HG03159 (cell line): ENCODE data around the gene SV2C.
"Not testable (repeated sequence)": the region's sequence is repeated elsewhere in the genome, so short reads cannot be mapped to it uniquely, and the experiment has no call there.

Experiments
- ATAC-seq: cut with Tn5 transposase; IDR thresholded peaks from one replicate; pipeline ENCODE4 v1.9.1; 2021; ENCODE audit warnings: mild to moderate bottlenecking, moderate library complexity; ENCODE audit not compliant: unreplicated experiment

The SV2C gene

GRCh38 chr5:76242155-76242554, 159.0 kb downstream of the SV2C start:
- not testable (repeated sequence) for ATAC-seq

- ATAC-seq: no peak
Measured at GRCh38 chr5:76245590-76245989, 162.4 kb downstream of the SV2C start.

DNA sequence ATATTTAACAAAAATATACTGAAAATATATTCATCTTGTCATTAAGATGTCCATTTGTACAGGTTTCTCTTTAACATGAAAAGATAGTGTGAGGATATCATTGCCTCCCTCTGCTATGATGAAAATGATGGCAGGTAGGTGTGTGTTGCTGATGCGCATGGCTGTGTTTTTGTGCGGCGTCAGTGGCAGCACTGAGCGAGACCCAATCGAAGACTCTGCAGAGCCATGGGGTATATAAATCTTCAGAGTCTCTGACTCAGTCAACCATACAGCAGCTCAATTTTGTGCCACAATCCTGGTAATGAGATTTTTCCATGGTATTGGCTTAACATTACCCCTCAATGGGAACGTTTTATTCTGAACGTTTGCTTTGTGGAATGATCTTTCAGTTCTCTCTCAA, 166.4 kb downstream of the SV2C start:
- ATAC-seq: no peak

- no peak for ATAC-seq
Measured at GRCh38 chr5:76250463-76250862, 167.3 kb downstream of the SV2C start.

GRCh38 chr5:76251656-76252055, 168.5 kb downstream of the SV2C start:
- ATAC-seq: no peak

DNA sequence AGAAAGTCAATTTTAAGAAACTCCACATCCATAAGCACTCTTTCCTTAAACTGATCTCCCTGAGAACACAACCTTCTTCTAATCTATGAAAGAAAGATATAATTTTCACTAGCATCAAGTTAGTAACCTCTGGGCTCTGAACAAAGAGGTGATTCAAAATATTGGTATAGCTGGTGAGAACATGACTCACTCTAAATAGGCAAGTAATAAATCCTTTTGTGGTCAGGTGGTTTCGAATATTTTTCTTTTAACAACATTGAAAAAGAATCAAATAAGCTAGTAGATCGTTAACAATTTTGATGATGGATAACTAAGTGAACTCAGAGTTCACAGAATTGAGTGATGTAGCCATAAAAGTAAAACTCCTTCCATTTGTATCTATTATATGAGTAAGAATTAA, 169.3 kb downstream of the SV2C start:
- ATAC-seq: no peak

DNA sequence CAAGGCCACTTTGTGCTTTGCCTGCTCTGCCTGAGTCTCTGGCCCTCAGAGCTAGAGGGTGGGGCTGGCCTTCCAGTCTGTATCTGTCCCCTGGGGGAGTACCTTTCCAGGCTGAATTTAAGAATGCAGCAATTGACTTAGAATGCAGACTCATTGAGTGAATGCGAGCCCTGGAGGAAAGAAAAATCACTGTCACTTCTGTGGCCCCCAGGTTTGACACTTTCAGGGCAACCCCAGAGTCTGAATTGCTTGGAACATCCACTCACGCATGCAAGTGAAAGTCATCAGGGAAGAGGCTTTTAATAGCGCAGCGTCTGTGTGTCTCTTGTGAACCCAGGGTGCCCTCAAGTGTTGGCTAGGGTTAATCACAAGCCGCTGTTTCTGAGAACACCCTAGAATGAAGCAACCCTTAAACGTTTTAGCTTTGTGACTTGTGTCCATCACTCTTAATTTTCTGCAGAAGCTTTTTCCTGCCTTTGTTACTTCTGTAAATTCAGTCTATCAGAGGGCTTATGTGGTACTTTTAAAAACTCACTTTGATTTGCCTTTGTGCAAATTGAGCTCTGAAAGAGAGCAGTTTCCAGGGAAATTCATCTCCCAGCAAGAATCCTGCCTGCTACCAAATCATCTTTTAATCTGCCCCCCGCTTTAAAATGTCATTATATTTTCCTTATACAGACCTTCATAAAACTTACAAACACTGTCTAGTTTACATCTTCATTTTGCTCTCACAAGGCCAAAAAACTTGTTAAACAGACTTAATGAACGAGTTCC, 173.1 kb downstream of the SV2C start:
- ATAC-seq: peak; percentile 66

DNA sequence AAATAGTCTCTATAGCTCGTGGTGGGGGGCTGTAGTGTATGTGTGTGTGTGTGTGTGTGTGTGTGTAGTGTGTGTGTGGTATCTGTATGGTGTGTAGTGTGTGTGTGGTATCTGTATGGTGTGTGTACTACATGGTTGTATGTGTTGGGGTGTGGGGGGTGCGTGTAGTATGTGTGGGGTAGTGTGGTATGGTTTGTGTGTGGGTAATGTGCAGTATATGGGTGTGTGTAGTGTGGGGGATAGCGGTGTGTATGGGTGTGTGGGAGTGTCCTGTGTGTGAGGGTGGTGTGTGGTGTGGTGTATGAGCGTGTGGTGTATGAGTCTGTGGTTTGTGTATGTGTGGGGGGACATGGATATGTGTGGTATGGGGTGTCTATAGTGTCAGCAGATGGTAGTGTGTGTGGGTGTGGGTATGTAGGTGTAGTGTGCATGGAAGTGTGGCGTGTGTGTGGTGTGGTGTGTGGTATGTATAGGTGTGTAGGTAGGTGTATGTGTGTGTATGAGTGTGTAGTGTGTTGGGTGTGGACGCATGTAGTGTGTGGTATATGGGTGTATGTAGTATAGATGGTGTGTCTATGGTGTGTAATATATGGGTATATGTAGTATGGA, 174.1 kb downstream of the SV2C start:
- ATAC-seq: no peak

GRCh38 chr5:76257897-76258296, 174.7 kb downstream of the SV2C start:
- ATAC-seq: no peak

DNA sequence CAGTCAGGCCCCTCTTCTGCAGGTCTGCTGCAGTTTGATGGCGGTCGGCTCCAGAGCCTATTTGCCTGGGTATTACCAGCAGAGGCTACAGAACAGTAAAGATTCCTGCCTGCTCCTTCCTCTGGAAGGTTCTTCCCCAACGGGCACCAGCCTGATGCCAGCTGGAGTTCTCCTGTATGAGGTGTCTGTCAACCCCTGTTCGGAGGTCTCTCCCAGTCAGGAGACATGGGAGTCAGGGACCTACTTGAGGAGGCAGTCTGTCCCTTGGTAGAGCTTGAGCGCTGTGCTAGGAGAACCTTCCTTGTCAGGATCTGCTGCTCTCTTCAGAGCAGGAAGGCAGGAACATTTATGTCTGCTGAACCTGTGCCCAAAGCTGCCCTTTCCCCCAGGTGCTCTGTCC, 181.5 kb downstream of the SV2C start:
- no peak for ATAC-seq

DNA sequence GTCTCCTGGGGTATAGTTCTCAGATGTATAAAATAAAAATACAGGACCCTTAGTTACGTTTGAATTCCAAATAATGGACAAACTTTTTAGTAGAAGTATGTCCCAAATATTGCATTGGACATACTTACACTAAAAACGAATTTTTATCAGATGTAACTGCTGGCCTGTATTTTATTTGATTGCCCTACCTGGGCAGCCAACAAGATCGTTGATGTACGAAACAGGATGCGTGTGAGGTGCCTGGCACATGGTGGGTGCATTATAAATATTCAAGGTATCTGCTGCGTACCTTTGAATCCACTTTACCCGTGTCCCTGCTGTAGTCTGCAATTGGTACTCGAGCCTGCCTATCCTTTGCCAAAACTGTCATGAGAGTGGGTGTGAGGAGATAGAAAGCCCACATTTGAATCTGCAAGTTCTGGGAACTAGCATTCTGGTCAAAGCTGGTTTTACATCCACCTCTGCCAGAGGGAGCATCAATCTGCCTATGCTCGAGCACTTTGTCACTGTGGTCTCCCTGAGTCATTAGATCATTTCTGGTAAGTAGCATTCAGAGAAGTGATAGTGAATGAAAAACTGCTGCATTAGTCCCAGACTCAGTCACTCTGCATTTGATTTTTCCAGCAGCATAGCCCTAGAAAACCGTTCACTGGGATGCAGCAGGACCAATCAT, 186.2 kb downstream of the SV2C start:
- ATAC-seq: no peak

DNA sequence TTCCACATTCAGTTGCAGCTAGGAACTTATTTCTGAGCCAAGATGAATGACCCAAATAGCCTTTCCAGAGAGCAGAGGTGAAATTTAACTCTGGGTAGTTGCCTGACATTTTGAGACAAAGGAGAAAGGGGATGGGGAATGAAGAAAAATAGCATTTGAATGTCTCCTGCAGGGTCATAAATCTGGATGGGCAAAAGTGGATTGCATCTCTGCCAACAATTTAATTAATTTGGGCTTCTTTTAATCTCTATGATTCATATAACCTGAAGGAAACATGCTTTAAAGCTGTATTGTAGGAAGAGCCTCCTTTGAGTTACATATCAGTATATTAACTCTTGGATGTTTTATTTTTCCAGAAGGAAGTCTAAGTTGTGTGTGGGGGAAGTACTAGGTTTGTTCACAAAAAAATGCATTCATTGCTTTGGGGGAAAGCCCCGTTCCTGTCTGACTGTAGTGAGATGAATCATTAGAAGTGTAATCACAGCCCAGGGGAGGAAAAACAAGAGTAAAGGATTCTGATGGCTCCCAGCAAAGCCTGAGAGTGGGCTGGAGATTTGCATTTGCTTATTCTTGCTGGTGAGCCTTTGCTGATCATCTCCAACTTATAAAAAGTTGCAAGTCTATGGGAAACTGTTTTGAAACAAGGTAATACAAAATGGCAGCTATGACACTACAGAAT, 186.9 kb downstream of the SV2C start:
- no peak for ATAC-seq

DNA sequence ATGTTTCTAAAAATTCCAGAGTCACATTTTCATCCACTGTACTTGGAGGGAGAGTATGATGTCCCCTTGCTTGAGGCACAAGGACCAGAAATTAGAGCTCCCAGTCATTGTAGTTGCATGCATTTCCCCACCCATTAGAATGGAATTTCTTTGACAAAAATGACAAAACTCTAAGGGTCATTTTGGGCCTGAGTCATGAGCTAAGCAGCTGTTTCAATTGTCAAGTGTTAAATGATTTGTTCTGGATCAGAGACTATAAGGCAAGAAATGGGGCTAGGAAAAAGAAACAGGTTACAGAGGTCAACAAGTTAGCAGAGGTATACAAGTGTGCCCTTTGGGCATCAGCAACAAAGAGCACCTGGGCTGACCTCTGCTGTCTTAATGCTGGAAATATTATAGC, 188.7 kb downstream of the SV2C start:
- ATAC-seq: no peak

DNA sequence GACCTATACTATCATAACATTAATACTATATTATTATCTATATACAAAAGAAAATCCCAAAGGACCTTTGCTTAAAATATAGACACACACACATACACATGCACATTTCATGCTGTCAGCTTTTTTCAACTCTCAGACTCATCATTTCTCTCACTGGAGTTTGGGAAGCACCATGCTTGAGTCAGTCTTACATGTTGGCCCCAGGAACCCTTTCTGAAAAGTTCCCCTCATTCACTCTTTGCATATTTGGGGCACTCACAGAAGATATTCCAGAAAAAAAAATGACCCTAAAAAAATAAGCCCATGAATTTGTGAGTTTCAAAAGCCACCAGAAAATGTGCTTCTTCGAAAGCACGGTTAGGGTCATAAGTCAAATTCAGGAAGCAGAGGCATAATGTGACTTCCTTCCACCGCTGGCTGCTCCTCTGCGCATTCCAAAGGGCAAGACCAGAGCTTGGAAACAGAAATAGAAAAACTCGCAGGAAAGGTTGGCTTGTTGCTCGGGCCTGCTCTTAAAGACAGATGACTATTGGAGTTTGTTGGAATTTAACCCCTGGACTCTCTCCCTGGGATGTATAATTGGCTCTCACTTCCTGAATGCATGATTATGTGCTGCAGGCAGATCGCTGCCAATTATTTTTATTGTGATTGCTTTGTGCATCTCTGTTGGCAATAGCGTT, 190.2 kb downstream of the SV2C start:
- no peak for ATAC-seq

DNA sequence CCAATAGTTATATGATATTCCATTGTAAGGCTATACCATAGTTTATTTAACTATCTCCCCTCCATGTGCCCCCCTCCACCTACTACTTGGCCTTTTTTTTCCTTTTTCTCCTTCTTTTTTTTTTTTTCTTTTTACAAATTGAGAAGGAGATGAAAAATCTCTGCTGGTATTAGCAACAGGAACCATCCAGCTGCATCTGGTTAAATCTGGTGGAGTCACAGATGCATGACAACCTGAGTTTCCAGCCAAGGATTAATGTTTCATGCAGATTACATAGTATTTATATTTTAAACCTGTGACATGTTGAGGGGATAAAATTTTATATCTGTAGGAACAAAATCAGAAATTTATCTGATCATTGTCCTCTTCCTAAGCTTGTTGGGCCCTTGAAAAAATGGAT, 191.4 kb downstream of the SV2C start:
- no peak for ATAC-seq

- ATAC-seq: no peak
Measured at GRCh38 chr5:76277736-76278135, 194.6 kb downstream of the SV2C start.

DNA sequence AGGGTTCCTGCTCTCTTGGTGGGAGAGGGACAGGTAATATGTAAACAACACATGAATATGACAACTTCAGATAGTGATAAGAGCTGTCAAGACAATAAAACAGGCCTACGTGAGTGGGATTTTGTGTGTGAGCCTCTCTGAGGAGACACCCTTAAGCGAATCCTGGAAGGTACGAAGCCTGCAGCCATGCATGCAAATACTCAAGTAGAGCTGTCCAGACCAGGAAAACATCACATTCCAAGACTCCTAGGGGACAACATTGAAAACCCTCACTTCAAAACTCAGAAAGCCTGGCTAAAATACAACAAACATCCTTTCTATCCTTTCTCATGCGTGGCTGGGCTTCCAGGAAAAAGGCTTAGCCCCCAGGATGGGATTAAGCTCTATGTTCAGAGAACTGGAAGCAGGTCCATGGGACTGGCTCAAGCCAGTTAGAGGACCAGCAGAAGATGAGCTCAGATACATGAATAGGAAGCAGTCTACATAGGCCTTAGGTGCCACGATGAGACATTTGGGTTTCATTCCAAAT, 195.1 kb downstream of the SV2C start:
- ATAC-seq: no peak

DNA sequence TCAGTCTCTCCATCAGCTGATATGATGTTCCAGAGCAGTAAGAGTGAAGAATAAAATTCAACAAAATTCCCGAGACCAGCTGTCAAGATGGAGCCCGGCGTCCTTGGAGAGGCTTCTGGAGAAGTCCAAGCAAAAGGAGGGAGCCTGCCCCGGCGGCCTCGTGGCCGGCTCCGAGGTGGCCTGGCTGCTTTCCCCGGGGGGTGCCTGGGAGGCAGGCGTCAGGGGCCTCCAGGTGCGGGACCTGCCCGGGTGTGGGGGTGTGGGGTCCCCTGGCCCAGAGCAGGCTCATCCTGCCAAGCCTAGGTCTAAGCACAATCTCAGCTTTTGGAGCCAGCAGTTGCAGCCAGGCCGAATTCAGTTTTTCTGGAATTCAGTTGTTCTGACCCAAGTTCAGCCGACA, 197.3 kb downstream of the SV2C start:
- no peak for ATAC-seq

- no peak for ATAC-seq
Measured at GRCh38 chr5:76283670-76284069, 200.5 kb downstream of the SV2C start.

GRCh38 chr5:76289692-76290091, 206.5 kb downstream of the SV2C start:
- ATAC-seq: no peak

DNA sequence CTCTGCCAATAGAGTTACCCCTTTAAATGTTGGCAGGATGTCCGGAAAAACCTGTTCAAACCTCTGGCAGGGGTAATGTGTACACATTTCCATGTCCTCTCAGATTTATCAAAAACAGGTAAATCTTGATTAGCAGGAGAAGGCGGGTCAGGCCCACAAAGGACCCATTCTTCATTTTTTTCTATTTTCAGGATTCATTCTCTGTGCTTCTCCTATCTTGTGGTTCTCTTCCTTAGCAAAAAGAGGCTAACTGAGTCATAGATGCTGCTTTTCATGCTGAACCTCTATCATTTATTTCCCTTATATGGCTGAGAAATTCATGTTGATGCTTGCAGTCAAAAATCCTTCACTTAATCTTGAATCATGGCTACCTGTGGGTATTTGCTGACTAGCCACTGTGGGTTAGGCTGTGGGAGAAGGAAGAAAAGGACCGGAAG, 207.2 kb downstream of the SV2C start:
- ATAC-seq: no peak
